ENCODE results near the gene CEP63.

The CEP63 gene

GRCh38 chr3:134496471-134497071, 10.7 kb downstream of the CEP63 start:
- H3K4me3 ChIP-seq (ENCODE audit: low read depth, low read length): no peak overlapping the region
- TF ChIP-seq CTCF (IDR thresholded peaks at IDR 0.05; ENCODE audit: low read depth, low read length) (no peak), MAX (IDR thresholded peaks at IDR 0.05; ENCODE audit: low read depth, low read length) (no peak), POLR2A (IDR thresholded peaks at IDR 0.05; ENCODE audit: extremely low read depth, insufficient read length) (no peak), MYC (IDR thresholded peaks at IDR 0.05; ENCODE audit: low read depth, low read length) (no peak)
- peak; percentile 49 for DNase-seq (ENCODE audit: low read depth)

GRCh38 chr3:134503266-134503665, 17.4 kb downstream of the CEP63 start:
- TF ChIP-seq POLR2A (IDR thresholded peaks at IDR 0.05; ENCODE audit: extremely low read depth, insufficient read length): no peak
- no peak for TF ChIP-seq MAX (IDR thresholded peaks at IDR 0.05; ENCODE audit: low read depth, low read length)
- TF ChIP-seq CTCF (IDR thresholded peaks at IDR 0.05; ENCODE audit: low read depth, low read length): no peak
- no peak for TF ChIP-seq MYC (IDR thresholded peaks at IDR 0.05; ENCODE audit: low read depth, low read length)
- no peak overlapping the region for H3K4me3 ChIP-seq (ENCODE audit: low read depth, low read length)
- no peak for DNase-seq (ENCODE audit: low read depth)

- TF ChIP-seq MAX (IDR thresholded peaks at IDR 0.05; ENCODE audit: low read depth, low read length) (no peak), MYC (IDR thresholded peaks at IDR 0.05; ENCODE audit: low read depth, low read length) (no peak), CTCF (IDR thresholded peaks at IDR 0.05; ENCODE audit: low read depth, low read length) (no peak), POLR2A (IDR thresholded peaks at IDR 0.05; ENCODE audit: extremely low read depth, insufficient read length) (no peak)
- H3K4me3 ChIP-seq (ENCODE audit: low read depth, low read length): no peak overlapping the region
- DNase-seq (ENCODE audit: low read depth): no peak
Observed at GRCh38 chr3:134504132-134504531, 18.3 kb downstream of the CEP63 start.

GRCh38 chr3:134505485-134505884, 19.6 kb downstream of the CEP63 start:
- no peak overlapping the region for H3K4me3 ChIP-seq (ENCODE audit: low read depth, low read length)
- no peak for TF ChIP-seq CTCF (IDR thresholded peaks at IDR 0.05; ENCODE audit: low read depth, low read length)
- TF ChIP-seq POLR2A (IDR thresholded peaks at IDR 0.05; ENCODE audit: extremely low read depth, insufficient read length): no peak
- no peak for TF ChIP-seq MYC (IDR thresholded peaks at IDR 0.05; ENCODE audit: low read depth, low read length)
- TF ChIP-seq MAX (IDR thresholded peaks at IDR 0.05; ENCODE audit: low read depth, low read length): no peak
- no peak for DNase-seq (ENCODE audit: low read depth)

GRCh38 chr3:134511500-134511899, 25.6 kb downstream of the CEP63 start:
- TF ChIP-seq MYC (IDR thresholded peaks at IDR 0.05; ENCODE audit: low read depth, low read length): no peak
- TF ChIP-seq MAX (IDR thresholded peaks at IDR 0.05; ENCODE audit: low read depth, low read length): no peak
- no peak for TF ChIP-seq POLR2A (IDR thresholded peaks at IDR 0.05; ENCODE audit: extremely low read depth, insufficient read length)
- TF ChIP-seq CTCF (IDR thresholded peaks at IDR 0.05; ENCODE audit: low read depth, low read length): no peak
- H3K4me3 ChIP-seq (ENCODE audit: low read depth, low read length): no peak overlapping the region

More at GRCh38 chr3:134511500-134511899, 25.6 kb downstream of the CEP63 start:
- peak; percentile 43 for DNase-seq (ENCODE audit: low read depth)

All from NB4 (cell line).